ENCODE data around the gene LAMP1.
"Not testable (repeated sequence)": the region's sequence is repeated elsewhere in the genome, so short reads cannot be mapped to it uniquely, and the experiment has no call there.

The LAMP1 gene

DNA sequence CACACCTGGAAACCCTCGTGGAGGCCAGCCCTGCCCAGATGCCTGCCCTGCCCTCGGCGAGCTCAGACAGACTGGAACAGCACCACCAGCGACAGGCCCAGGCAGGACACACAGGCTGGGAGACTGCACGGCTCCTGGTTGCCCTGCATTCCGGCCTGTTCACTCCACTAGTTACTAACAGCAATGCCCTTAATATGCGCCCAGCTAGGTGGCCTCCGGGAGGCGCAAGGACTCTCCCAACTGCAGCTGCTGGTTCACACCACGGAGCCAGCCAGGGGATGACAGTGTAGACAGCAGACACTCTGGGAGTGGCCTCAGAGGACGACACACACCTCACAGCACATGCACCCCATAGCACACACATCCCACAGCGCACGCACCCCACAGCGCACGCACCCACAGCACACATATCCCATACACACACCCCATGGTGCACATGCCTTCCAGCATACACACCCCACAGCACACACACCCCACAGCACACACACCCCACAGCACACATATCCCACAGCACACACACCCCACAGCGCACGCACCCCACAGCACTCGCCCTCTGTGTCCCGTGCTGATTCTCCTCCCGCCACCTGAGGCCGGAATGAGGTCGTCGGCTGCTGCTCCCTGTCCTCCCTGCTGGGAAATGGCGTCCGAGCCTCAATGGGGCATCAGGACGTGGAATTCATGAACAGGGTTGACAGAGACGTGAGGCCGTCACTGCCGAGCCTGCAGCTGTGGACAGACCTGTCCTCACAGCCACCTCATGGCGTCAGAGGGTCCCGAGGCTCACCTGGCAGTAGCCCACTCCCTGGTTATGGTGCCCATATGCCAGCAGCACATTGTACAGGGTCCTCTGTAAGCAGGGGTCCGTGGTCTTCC lies 53.3 kb downstream of the LAMP1 start:
- no peak overlapping the region for H3K4me3 ChIP-seq (ENCODE audit: low read depth, low read length)
- DNase-seq (ENCODE audit: low read depth), result no peak

DNA sequence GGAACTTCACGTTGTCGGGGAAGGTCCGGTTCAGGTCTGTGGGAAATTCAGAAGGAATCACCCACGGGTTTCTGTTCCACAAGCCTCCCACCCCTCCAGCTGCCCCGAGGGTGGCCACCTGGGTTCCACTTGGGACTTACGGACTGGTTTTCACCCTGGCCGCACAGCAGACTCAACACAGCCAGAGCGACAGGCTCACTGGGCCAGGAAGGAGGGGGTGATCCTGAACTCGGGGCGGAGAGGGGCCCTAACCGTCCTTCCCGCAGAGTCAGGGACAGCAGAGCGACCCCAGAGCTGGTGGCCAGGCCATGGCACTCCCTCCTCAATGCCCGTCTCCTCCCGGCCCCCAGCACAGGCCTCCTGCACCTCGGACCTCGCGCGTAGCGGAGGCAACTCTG lies 53.9 kb downstream of the LAMP1 start:
- DNase-seq (ENCODE audit: low read depth), result no peak
- no peak overlapping the region for H3K4me3 ChIP-seq (ENCODE audit: low read depth, low read length)

DNA sequence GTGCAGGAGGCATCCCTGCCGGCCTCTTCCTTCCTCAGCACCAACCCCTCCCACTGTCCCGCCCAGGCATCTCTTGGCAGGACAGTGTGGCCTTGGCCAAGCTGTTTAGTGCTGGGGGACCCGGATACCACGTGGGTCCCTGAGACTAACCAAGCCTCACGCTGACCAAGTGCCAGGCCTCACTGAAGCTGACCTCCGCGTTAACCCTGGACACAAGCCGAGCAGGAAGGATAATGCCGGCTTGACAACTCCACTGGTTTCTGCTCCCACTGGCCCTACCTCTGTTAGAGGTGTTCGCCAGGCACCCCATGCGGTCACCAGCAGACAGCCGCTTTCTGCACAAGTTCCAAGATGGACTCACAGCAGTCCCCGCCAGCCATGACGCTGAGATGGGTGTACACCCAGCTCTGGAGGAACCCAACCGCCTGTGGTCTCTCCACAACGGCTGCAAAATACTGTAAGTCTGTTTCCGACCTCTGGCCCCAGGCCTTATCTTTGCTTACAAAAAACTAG lies 54.5 kb downstream of the LAMP1 start:
- no peak for DNase-seq (ENCODE audit: low read depth)
- no peak overlapping the region for H3K4me3 ChIP-seq (ENCODE audit: low read depth, low read length)

DNA sequence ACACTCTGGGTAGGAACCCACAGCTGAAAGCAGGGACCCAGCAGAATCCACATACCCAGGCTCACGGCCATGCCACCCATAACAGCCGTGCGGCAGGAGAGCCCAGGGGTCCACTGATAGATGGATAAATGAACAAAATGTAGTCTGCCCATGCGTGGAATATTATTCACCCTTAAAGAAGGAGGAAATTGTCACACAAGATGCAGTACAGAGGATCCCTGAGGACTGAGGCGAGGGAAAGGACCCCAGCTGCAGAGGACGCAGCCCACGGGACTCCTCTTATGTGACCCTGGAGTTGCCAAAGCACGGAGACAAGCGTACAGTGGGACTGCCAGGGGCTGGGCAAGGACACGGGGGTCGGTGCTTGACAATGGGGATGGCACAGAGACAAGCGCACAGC lies 56.2 kb downstream of the LAMP1 start:
- H3K4me3 ChIP-seq (ENCODE audit: low read depth, low read length), result no peak overlapping the region
- DNase-seq (ENCODE audit: low read depth), result no peak

DNA sequence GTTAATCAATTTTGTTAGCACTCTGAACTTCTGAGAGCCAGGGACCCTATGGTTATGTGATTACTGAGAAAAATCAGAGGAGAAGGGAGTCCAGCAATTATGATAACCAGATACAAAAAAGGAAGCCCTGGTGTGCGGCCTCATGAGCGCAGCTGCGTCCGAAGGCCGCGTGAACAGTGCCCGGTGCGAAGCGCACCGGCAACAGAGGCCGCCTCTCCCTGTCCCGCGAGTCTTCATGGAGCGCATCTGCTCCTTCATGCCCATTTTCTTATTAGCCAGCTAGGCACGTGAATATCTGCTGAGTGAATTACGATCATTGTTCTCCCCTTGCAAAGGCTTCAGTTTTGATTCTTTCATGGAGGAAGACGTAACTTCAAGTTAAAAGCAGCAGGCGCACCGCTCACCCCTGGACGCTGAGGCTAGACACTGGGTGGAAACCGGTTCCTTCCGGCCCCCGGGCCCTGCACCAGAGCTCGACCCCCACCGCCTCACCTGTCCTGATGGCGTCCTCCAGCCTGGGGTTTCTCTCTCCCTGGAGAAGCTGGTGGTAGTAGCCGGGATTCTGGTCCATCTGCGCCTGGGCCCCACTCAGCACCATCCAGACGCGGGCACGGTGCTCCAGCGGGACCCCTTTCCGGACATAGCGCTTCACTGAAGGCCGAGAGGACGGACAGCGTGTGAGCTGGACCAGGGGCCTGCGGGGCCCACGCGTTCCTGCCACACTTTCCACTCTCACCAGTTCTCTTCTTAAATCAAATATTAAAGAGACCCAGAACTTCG lies 58.0 kb downstream of the LAMP1 start:
- H3K4me3 ChIP-seq (ENCODE audit: low read depth, low read length), result no peak overlapping the region

DNA sequence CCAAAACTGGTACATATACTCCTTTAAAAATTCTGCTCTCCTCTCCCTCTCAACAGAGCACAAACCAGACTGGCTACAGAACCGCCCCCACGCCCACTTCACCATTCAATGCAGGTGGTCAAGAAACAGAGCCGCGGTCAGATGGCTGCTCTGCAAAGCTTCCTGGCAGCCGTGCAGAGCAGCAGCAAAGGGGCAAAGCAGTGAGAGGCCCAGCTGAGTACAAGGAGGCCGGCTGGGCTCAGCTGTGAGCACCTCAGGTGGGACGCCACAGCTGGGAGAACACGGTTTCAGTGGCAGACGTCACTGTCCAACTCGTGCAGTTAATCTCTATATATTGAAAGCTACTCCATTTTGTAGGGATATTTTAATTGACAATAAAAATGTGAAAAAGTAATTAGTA lies 58.6 kb downstream of the LAMP1 start:
- no peak overlapping the region for H3K4me3 ChIP-seq (ENCODE audit: low read depth, low read length)
- DNase-seq (ENCODE audit: low read depth), result no peak

More for the DNA sequence above, 58.0 kb downstream of the LAMP1 start:
- DNase-seq (ENCODE audit: low read depth), result no peak

DNA sequence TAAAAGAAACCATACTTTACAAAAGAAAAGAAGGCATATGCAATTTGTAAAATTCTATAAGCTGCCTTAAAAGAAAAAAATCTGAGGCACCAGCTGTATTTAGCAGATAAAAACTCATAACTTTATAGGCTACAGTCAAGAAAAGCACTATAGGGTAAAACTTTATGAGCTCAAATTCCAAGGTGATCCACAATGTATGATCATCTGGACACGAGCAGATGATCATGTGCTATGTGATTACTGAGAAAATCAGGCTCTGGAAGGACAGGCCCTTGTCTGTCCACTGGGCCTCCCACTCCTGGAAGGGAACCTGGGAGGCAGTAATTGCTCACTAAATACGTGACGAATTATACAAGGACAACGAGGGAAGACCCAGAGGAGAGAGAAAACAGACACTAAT lies 59.6 kb downstream of the LAMP1 start:
- DNase-seq (ENCODE audit: low read depth), result no peak
- H3K4me3 ChIP-seq (ENCODE audit: low read depth, low read length), result no peak overlapping the region

DNA sequence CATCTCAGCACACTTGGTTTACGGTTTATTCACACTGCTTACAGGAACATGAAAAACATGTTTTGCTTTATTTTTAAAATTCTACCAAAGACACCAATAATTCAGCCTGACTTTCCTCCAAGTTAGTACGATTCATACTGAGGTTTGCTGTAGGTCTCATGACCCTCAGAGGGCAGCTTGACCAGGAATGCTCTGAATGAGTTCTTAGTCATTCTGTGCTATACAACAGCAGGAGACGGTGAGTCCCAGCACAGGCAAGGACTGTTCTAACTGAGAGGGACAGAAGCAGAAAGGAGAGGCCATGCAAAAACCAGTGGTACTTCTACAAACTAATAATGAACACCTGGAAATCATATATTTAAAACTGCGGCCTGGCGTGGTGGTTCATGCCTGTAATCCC lies 60.5 kb downstream of the LAMP1 start:
- H3K4me3 ChIP-seq (ENCODE audit: low read depth, low read length), result no peak overlapping the region
- peak; percentile 31 for DNase-seq (ENCODE audit: low read depth)

DNA sequence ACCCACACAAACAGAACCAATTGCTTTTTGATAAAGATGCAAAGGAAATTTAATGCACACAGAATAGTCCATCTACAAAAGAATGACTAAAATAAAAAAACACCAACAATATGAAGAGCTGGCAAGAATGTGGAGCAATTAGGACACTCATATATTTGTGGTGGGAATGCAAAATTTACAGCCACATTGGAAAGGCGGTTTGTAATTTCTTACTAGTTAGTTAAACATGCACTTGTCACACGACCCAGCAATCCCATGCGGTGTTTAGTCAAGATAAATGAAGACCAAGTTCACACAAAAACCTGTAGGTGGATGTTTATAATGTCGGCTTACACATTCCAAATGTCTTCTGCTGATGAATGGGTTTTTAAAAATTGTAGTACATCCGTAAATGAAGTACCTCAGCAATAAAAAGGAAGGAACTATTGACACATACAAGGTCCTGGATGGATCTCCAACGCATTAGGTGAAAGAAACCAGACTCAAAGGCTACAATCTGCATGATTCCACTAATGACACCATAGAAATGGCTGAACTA lies 61.7 kb downstream of the LAMP1 start:
- no peak for DNase-seq (ENCODE audit: low read depth)

DNA sequence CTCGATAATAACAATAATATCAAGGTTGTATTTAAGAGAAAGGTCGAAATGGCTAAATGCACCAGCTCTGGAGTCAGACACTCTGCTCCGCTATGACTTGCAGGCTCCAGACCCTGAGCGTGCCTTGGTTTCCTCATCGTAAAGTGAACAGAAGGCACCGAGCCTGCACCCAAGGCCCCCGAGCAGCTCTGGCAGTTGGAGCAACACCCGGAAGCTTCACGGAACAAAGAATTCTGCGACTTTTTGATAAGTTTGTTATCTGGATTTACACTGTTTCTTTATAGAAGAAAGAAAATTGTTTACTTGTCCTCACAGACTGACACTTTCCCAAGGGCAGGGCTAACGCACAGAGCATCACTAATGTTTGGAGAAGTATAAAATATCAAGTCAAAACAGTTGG lies 62.5 kb downstream of the LAMP1 start:
- DNase-seq (ENCODE audit: low read depth), result no peak

More for the DNA sequence above, 61.7 kb downstream of the LAMP1 start:
- H3K4me3 ChIP-seq (ENCODE audit: low read depth, low read length), result no peak overlapping the region

DNA sequence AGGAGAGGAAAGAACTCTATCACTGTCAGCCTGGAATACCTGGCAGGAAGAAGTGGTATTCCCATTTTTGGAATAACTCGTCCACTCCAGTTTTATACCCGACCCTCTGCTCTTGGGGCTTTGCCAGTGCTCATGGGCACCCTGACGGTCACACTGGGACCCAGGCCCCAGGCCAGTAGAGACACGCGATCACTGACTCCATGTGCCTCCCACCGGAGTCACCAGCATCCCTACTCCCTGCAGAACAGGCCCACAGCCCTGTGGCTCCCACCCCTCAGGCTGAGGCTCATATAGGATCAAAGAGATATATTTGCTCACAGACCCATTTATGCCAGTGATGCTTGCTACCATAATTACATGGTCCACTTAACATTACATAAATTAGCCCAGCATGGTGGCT lies 63.4 kb downstream of the LAMP1 start:
- DNase-seq (ENCODE audit: low read depth), result no peak
- H3K4me3 ChIP-seq (ENCODE audit: low read depth, low read length), result no peak overlapping the region

More for the DNA sequence above, 62.5 kb downstream of the LAMP1 start:
- H3K4me3 ChIP-seq (ENCODE audit: low read depth, low read length), result no peak overlapping the region

DNA sequence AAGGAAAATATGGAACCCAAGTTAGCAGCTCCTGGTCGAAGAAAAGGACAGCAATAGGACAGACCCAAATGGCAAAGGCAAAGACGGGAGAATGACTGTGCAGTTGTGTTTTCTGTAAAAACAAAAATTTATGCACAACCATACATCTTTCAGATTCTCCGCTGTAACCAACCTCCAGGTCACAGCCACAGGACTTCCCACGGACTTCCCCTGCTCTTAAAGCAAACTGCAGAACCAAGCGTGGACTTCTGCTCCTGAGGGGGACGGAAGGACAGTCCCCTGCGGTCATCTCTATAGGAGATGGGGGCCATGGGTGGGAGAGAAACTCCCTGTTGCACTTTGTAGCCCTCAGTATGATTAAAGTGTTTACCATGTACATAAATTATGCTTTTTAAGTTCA lies 64.4 kb downstream of the LAMP1 start:
- no peak overlapping the region for H3K4me3 ChIP-seq (ENCODE audit: low read depth, low read length)
- DNase-seq (ENCODE audit: low read depth), result no peak

DNA sequence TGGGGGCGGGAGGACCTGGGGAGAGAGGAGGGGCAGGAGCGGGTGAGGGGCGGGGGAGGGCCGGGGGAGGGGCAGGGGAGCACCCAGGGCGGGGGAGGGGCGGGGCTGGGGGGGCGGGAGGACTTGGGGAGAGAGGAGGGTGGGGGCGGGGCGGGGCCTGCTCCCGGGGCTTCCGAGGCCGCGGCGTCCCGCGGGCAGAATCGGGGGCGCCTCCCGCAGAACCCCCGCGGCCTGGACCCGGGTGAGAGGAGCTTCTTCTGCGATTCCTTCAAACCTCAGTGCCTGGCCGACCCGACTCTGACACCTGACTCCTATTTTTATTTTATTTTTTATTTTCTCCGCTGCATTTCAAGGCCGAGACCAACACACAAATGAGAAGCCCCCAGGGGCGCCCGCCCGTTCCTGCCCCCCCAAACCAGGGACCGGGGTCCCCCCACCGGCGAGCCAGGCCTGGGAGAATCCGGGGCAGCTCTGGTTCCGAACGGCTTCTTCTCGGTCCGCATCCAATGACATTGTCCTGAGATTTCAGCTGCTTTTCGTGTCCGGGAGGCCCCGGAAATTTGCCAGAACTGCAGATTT lies 67.4 kb downstream of the LAMP1 start:
- DNase-seq (ENCODE audit: low read depth), result no peak
- H3K4me3 ChIP-seq (ENCODE audit: low read depth, low read length), result peak overlapping the region; percentile 41

DNA sequence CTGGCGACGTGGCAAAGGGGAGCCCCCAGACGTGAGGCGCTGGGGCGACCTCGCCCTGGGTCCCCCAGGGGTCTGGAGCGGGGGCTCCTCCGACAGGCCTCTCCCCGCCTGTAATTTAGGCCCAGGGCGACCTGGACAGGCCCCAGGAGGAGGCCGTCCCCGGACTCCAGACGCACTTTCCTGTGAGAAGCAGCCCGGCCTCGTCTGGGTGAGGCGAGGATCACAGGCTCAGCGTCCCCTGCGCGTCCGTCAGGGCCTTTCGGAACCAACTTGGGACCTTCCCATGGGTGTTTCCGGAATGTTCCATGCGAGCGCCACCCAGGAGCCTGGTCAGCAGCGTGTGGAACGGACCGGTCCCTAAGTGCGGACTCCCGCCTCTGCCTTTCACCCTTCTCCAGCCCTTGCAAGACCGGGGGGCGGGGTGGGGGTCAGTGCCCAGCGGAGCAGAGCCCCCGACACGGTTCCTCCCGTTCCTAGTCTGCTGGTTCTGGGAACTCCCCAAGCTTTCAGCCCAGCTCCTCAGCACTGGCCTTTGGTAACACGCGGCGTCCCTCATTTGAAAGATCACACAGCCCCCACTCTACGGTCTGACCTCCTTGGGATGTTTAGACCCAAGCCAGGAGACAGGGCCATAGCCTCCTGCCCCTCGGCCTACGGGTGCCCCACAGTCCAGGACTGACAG lies 68.0 kb downstream of the LAMP1 start:
- peak overlapping the region; percentile 41 for H3K4me3 ChIP-seq (ENCODE audit: low read depth, low read length)
- no peak for DNase-seq (ENCODE audit: low read depth)

DNA sequence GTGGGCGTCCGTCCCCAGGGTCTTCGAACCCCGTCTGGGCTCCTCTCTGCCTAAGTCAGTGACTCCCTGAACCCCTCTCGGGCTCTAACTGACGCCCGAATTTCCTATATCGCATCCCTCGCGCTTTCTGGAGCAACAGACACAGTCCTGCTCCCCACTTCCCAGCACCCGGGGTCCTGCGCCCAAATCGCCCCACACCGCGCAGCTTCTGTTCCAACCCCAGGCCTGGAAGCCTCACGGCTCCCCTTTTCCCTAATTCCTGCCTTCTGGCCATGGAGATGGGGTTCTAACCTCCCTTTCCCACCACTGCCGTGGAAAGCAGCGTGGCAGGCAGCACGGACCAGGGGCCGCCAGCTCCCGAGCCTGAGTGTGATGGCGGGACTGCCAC lies 68.5 kb downstream of the LAMP1 start:
- no peak overlapping the region for H3K4me3 ChIP-seq (ENCODE audit: low read depth, low read length)
- DNase-seq (ENCODE audit: low read depth), result no peak

DNA sequence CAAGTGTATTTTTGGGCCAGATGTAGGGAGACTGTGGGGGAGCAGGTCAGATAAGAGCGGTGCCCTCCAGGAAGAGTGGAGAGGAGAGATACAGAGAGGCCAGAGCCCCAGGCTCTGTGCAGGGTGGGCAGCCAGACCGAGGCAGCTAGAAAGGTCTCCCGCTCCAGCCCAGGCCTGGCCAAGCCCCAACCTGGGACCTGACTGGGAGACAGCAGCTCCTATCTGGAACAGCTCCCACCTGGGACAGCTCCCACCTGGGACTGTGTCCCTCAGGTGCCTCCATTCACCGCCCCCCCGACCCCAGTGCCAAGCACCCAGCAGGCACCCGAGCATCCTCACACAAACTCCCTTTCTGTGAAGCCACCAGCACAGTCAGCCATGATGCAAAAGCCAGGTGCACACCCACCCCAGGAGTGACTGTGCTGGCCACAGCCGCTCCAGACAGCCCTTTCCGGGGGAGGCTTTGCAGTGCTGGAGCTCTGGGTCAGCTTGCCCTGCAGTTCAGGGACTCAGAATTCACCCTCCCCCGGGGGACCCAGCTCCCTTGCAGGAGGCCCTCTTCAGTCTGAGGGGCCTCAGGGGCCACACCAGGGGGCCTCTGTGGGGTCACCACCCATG lies 69.0 kb downstream of the LAMP1 start:
- no peak overlapping the region for H3K4me3 ChIP-seq (ENCODE audit: low read depth, low read length)
- no peak for DNase-seq (ENCODE audit: low read depth)

DNA sequence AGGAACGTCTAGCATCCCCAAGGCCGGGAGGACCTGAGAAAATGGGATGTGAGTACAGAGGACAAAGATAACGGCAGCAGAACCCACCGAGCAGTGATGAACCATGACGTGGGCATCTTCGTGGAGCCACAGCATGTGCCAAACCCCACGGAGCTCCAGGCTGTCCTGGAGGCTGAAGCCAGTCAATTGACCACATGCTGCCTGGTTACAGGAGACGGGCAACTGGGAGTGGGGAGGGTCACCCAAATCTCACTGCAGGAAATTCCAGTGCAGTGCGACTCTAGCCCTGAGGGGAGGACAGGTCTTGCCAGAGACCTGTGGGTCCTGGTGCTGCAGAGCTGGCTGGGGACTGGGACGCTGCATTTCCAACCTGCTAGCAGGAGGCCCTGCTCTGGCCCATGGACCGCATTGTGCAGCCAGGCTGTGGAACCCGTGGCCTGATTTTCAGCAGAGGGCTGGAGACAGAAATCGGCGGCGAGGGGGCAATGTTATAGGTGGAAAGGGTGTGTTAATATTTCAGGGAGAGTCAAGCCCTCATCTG lies 70.1 kb downstream of the LAMP1 start:
- H3K4me3 ChIP-seq (ENCODE audit: low read depth, low read length), result no peak overlapping the region
- no peak for DNase-seq (ENCODE audit: low read depth)

DNA sequence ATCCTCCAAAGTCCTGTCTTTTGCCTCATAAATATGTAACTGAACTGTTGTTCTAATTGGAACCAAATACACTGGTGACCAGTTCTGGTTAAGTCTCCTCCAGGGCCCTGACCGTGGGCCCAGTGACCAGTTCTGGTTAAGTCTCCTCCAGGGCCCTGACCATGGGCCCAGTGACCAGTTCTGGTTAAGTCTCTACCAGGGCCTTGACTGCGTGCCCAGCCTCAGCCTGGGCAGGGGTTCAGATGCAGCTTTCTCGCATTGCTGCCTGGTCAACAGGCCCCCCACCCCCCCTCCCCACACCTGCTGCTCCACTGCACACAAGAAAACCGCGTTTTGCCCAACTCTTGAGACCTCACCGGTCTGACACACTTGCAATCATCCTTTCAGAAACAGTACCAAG lies 70.7 kb downstream of the LAMP1 start:
- no peak for DNase-seq (ENCODE audit: low read depth)

DNA sequence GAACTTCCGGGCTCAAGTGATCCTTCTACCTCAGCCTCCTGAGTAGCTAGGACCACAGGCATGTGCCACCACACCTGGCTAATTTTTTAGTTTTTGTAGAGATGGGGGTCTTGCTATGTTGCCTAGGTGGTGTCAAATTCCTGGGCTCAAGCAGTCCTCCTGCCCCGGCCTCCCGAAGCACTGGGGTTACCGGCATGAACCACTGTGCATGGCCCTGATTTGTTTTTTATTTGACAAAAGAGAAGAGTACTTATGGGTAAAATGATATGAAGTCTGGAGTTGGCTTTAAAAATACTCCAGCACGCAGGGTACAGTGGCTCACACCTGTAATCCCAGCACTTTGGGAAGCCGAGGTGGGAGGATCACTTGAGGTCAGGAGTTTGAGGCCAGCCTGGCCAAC lies 71.3 kb downstream of the LAMP1 start:
- H3K4me3 ChIP-seq (ENCODE audit: low read depth, low read length); DNase-seq (ENCODE audit: low read depth): not testable (repeated sequence)

More for the DNA sequence above, 70.7 kb downstream of the LAMP1 start:
- no peak overlapping the region for H3K4me3 ChIP-seq (ENCODE audit: low read depth, low read length)
